C4-2B (cell line): Measurements from ENCODE around the gene FBH1.

Experiments used
- CTCF ChIP-seq: fragments of 450-650 bp; conservative IDR thresholded peaks from 2 replicates; pipeline ENCODE4 v1.5.1; 2017; ENCODE audit warnings: mild to moderate bottlenecking
- ZFX ChIP-seq: fragments of 450-650 bp; IDR thresholded peaks from 2 replicates; pipeline ENCODE4 v1.6.1; 2017

GRCh38 chr10:5918763-5919162, 28.7 kb downstream of the FBH1 start:
- TF ChIP-seq CTCF = no peak
- TF ChIP-seq ZFX = no peak
